ENCODE results near the gene MAP3K21. TPM values are rescaled to one million over a fixed set of nuclear protein-coding genes. Genes with fewer than 3 reads are reported as not detected.

MAP3K21 gene
- total RNA-seq, 1 experiment from 2014 or later = 18.3 TPM

GRCh38 chr1:233431753-233432403 is 104.4 kb downstream of the MAP3K21 start:
- no peak for TF ChIP-seq EZH2 (IDR thresholded peaks at IDR 0.05; ENCODE audit: low read depth)
- Histone ChIP-seq H3K4me1 (replicated peaks; ENCODE audit: insufficient read depth) (no peaks in the 10 kb centered on the region), H3K9me2 (ENCODE audit: insufficient read depth) (no peaks in the 10 kb centered on the region), H3K27ac (no peak overlapping the region), H3K27me3 (ENCODE audit: insufficient read depth, low read depth) (no peaks in the 10 kb centered on the region), H2AFZ (no peak overlapping the region), H4K20me1 (ENCODE audit: insufficient read depth) (no peaks in the 10 kb centered on the region), H3F3A (ENCODE audit: insufficient read depth, low read depth) (no peaks in the 10 kb centered on the region), H3K4me3 (no peak overlapping the region), H3K4me2 (no peak overlapping the region), H3K79me2 (ENCODE audit: low read depth) (no peaks in the 10 kb centered on the region), H3K36me3 (ENCODE audit: low read depth) (no peaks in the 10 kb centered on the region), H3K9me3 (ENCODE audit: insufficient read depth, low read depth) (no peaks in the 10 kb centered on the region)
- ChIA-PET POLR2A (ENCODE audit: unreplicated experiment) (no interaction called here), CTCF (no interaction called here)
- BruUV-seq (replicated peaks) = no TSS peak
- no peak for DNase-seq
- intact Hi-C loops (cut with micrococcal nuclease; ENCODE audit: unreplicated experiment) = no loop called here

GRCh38 chr1:233432916-233433315 is 105.4 kb downstream of the MAP3K21 start:
- BruUV-seq (replicated peaks) = no TSS peak
- Histone ChIP-seq H3K27ac (no peak overlapping the region), H3K4me3 (no peak overlapping the region), H3K4me1 (replicated peaks; ENCODE audit: insufficient read depth) (no peaks in the 10 kb centered on the region), H3K9me2 (ENCODE audit: insufficient read depth) (no peaks in the 10 kb centered on the region), H3K27me3 (ENCODE audit: insufficient read depth, low read depth) (no peaks in the 10 kb centered on the region), H3K9me3 (ENCODE audit: insufficient read depth, low read depth) (no peaks in the 10 kb centered on the region), H3K36me3 (ENCODE audit: low read depth) (no peaks in the 10 kb centered on the region), H4K20me1 (ENCODE audit: insufficient read depth) (no peaks in the 10 kb centered on the region), H3F3A (ENCODE audit: insufficient read depth, low read depth) (no peaks in the 10 kb centered on the region), H3K4me2 (no peak overlapping the region), H2AFZ (no peak overlapping the region), H3K79me2 (ENCODE audit: low read depth) (no peaks in the 10 kb centered on the region)
- intact Hi-C loops (cut with micrococcal nuclease; ENCODE audit: unreplicated experiment) = no loop called here
- no peak for DNase-seq
- ChIA-PET CTCF (no interaction called here), POLR2A (ENCODE audit: unreplicated experiment) (no interaction called here)
- no peak for TF ChIP-seq EZH2 (IDR thresholded peaks at IDR 0.05; ENCODE audit: low read depth)
- no peak for TF ChIP-seq CTCF (conservative IDR thresholded peaks at IDR 0.05)

- TF ChIP-seq CTCF (conservative IDR thresholded peaks at IDR 0.05) (no peak), EZH2 (IDR thresholded peaks at IDR 0.05; ENCODE audit: low read depth) (no peak)
- ChIA-PET POLR2A (ENCODE audit: unreplicated experiment) (no interaction called here), CTCF (no interaction called here)
- Histone ChIP-seq H3F3A (ENCODE audit: insufficient read depth, low read depth) (no peaks in the 10 kb centered on the region), H3K27me3 (ENCODE audit: insufficient read depth, low read depth) (no peaks in the 10 kb centered on the region), H2AFZ (no peak overlapping the region), H3K4me2 (no peak overlapping the region), H3K9me2 (ENCODE audit: insufficient read depth) (no peaks in the 10 kb centered on the region), H4K20me1 (ENCODE audit: insufficient read depth) (no peaks in the 10 kb centered on the region), H3K79me2 (ENCODE audit: low read depth) (no peaks in the 10 kb centered on the region), H3K9me3 (ENCODE audit: insufficient read depth, low read depth) (no peaks in the 10 kb centered on the region), H3K27ac (no peak overlapping the region), H3K36me3 (ENCODE audit: low read depth) (no peaks in the 10 kb centered on the region), H3K4me1 (replicated peaks; ENCODE audit: insufficient read depth) (no peaks in the 10 kb centered on the region), H3K4me3 (no peak overlapping the region)
- no peak for DNase-seq
- no TSS peak for BruUV-seq (replicated peaks)
- intact Hi-C loops (cut with micrococcal nuclease; ENCODE audit: unreplicated experiment) = no loop called here
These were observed 106.1 kb downstream of the MAP3K21 start for GRCh38 chr1:233433436-233434210.

Other genes starting within 250 kb of the MAP3K21 start
- 18.6 and 20.3 TPM in 2 replicates for gene PCNX2, start 32.0 kb upstream of the MAP3K21 start, total RNA-seq (2021)

All from PC-9 (cell line).